Muscle of back (tissue), 13 donors: ENCODE measurements around the gene THTPA. TPM values are rescaled to one million over a fixed set of nuclear protein-coding genes. Genes with fewer than 3 reads are reported as not detected.
A peak's percentile ranks its signal among the peaks of the same experiment; 100 is the strongest.

ENCODE experiments used
- DNase-seq, 3 donors: peaks; one replicate each; pipeline versions ENCODE4 v3.0.0 to v3.0.0-alpha.2; 2013
- long read RNA-seq, 9 donors: transcript quantifications; one replicate each; lab custom pipeline, GENCODE V29; 2026
- polyA plus RNA-seq, 10 donors: library from polyadenylated mRNA; unstranded; fragments of 120-200 nt; gene quantifications; one replicate each; pipeline ENCODE4 v1.2.1, GENCODE V29; 2013; ENCODE audit not compliant: insufficient read length in 10 of 10

THTPA gene
- polyA plus RNA-seq: 10 to 100 TPM in 9 of 10 donors, 1 to 10 TPM in 1; 9.9 to 15.6 (median 12.0) TPM
- long read RNA-seq, donor 1, partial matches to known transcripts: 0 of 5 reads
- long read RNA-seq, donor 1, other reads (novel, unspliced or antisense): 0 of 5 reads
- long read RNA-seq, donor 2, partial matches to known transcripts: 0 of 4 reads
- long read RNA-seq, donor 2, other reads (novel, unspliced or antisense): 0 of 4 reads
- long read RNA-seq, donor 3: 0 reads
- long read RNA-seq, donor 4, partial matches to known transcripts: 0 of 3 reads
- long read RNA-seq, donor 4, other reads (novel, unspliced or antisense): 0 of 3 reads
- long read RNA-seq, donor 5, transcript THTPA-205 (2 exons, 571 nt): major isoform, 5 of 8 reads
- long read RNA-seq, donor 5, partial matches to known transcripts: 0 of 8 reads
- long read RNA-seq, donor 5, other reads (novel, unspliced or antisense): 0 of 8 reads
- long read RNA-seq, donor 6, transcript THTPA-205 (2 exons, 571 nt): major isoform, 6 of 8 reads
- long read RNA-seq, donor 6, partial matches to known transcripts: 0 of 8 reads
- long read RNA-seq, donor 6, other reads (novel, unspliced or antisense): 0 of 8 reads
- long read RNA-seq, donor 7, partial matches to known transcripts: 0 of 5 reads
- long read RNA-seq, donor 7, other reads (novel, unspliced or antisense): 0 of 5 reads
- long read RNA-seq, donor 8, transcript THTPA-205 (2 exons, 571 nt): major isoform, 5 of 7 reads
- long read RNA-seq, donor 8, partial matches to known transcripts: 0 of 7 reads
- long read RNA-seq, donor 8, other reads (novel, unspliced or antisense): 0 of 7 reads
- long read RNA-seq, donor 9, partial matches to known transcripts: 0 of 2 reads
- long read RNA-seq, donor 9, other reads (novel, unspliced or antisense): 0 of 2 reads

DNA sequence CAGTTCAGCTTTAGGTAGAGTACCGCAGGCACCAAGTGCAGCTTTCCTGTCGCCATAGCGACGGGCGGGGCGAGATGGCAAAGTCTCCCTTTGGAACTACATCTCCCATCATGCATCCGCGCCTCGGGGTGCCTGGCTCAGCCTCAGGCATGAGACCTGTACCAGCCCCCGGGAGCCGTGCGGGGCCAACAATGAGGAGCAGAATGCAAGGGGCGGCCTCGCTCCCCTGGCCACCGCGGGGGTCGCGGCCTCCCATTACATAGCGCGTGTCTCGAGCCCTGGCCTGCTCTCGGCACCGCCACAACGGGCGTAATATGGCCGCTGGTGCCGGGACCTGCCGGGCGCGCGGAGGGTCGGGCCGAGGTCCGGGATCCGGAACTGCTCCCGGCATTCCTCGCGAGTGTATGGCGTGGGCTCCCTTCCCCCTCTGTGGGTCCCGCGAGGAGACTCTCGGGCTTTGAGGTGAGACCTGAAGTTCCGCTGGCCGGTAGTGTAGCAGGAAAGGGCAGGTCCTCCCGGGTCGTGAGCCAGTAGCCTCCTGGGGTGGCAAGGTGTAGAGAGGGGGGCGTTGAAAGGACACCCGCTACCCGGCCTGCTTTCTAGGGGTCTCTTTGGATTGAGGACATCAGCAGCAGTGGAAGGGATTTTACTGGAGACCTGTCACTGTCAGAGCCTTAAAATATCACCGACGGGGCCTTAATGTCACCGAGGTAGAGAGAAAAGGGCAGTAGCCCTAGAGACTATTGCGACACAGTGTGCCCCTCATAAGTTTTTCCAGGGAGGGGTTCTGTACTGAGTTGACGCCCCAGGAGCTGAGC is at the start of gene THTPA:
TSS of gene THTPA (plus strand) at position 390 of the 818 bp plus-strand sequence. CDS start 487 bp downstream, outside the sequence.
- DNase-seq: peak; percentile 88 to 98 (median 93)

DNA sequence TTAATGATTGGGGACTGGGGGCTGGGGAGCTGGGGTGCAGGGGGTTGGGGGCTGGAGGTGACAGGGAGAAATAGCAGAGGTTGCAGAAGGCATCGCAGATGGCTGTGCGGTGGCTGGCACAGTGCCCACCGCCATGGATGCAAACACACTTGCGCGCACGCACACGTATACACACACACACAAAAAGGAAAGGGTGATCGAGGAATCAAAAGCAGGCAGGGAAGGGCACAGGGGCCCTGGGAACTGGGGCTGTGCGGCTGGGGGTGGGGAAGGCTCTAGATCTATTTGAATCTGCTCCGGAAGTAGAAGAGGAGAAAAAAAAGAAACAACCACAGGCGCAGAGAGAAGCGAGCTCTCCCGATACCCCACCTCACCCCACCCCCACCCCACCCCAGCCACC is 43.9 kb upstream of the THTPA start:
- DNase-seq: no peak

DNA sequence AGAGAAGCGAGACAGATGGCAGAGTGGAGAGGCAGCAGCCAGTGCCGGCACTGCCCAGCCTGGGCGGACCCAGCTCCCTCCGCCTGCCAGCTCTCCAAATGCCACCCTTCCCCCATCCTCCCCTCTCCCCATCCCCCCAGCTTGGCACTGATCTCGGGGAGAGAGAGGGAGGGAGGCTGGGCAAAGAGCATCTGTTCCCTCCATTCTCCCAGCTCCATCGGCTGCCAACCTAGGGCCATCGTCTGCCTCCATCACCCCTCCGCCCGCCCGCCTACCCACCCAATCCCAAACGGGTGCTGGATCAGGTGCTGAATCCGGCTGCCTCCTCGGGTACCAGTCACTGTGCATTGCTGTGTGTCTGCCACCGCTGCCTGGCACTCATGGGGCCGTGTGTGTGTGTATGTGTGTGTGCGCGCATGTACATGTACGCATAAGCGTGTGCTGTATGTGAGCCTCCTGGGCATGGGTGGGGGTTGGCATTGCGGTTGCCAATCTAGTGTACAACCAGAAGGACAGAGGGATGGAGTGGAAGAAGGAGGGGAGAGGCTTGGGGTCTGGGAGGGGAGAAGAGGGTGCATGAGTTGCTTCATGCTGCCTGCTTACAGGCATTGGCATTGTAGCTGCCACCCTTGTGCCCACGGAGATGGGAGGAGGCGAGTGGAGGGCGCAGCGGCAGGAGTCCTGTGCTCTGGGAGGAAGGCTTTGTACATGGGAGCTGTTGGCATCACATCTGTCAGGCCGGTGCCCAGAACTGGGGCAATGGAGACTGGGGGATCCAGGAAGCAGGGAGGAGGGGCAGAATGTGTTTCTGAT is 42.9 kb upstream of the THTPA start:
- DNase-seq: peak; percentile 26 to 30 (median 27)

GRCh38 chr14:23513818-23514643 is 42.0 kb upstream of the THTPA start:
- DNase-seq: no peak

DNA sequence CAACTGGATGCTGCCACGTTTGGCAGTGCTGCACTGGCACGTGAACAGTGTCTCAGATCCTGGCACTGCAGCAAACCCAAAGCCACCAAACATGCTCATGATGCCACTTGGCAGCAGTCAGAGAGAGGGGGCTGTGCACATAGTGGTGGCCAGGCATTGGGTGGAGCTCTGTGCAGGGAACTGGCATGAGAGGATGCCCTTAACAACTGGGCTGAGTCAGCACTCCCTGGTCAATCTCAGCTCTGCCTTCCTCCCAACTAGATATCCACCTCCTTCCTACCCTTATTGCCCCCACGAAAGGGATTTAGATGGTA is 41.5 kb upstream of the THTPA start:
- no peak for DNase-seq

DNA sequence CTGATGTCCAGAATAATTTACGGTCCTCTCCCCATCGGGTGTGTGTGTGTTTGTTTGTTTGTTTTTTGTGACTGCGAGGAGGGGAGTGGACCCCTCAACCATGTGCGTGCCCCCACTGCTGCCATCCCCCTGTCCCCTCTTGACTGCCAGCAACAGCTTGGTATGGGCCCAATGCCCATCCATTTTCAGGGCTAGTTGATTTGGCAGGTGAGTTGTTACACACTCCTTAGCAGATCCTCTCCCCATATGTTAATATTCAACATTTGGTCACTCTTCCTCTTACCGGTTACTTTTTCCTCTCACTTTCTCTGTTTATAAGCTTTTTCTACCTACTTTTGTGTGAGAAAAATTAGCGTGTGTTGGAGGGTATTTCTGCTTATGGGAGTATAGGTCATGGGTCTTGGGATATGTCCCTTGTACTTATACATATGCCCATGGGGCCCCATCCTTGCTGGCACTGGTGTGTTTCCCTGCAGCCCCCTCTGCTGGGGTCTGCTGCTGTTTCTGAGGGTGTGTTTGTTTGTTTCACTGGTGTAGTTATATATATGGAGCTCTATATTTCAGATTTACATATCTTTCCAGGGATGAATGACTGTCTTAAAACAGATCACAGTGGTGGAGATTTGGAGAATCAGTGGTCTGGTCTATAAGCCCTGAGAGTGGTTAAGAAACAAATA is 38.3 kb upstream of the THTPA start:
- DNase-seq: no peak

GRCh38 chr14:23518709-23519108 is 37.4 kb upstream of the THTPA start:
- DNase-seq: no peak

- no peak for DNase-seq
Measured at GRCh38 chr14:23520899-23521533, 35.1 kb upstream of the THTPA start.

- no peak for DNase-seq
Measured at GRCh38 chr14:23521785-23522640, 34.1 kb upstream of the THTPA start.

DNA sequence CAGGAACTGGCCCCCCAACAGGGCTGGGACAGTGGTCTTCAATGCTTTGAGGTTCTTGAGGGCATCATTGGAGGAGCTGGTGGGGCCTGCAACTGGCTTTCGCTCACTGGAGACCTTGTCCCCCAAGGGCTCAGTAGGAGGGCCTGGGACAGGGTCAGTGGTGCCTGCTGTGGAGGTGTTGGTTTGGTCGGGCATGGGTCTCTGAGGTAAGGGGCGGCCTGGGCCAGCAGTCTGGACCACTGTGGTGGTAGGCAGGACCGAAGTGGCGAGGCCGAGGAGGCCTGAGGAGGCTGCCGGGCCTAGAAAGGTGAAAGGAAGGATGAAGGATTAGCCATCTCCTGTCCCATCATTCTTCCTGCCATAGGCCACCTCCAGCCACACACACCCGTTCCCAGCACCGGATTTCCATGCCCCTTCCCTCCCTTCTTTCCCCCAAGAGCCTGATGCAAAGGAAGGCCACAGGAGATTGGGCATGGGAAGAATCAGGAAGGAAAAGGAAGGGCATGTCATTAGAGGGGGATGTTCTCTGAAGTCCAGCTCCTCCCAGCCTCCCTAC is 33.4 kb upstream of the THTPA start:
- no peak for DNase-seq

DNA sequence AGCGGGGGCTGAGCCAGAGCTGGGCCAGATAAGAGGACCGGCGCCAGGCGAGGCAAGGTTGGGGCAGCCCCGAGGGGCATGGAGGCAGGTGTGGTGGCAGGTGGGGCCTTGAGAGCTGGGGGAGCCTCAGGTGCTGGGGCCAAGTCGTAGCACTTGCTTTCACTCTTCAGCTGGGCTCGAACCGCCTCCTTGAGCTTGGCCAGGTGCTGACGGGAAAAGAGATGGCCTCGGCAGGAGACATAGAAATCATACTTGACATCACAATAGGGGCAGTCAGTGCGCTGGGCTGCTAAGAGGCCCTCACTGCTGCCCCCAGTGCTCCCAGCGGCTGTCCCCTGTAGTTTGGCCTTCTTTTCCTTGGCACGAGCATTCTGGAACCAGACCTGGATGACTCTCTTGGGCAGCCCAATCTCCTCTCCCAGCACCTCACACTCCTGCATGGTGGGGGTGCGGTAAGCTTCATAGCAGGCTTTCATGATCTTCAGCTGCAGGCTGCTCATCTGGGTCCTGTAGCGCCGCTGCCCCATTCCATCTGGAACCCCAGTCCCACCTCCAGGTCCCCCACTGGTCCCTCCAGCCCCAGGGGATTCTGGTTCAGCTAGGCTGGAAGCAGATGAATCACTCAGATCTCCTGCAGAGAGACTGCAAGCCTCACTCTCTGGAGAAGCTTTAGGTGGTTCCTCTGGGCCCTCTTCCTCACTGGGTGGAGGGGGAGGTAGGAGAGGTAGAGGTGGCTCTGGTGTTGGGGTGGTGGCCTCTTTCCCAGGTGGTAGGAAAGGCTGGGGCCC is 32.6 kb upstream of the THTPA start:
- DNase-seq: no peak

- DNase-seq: no peak
Measured at GRCh38 chr14:23524954-23525353, 31.1 kb upstream of the THTPA start.

GRCh38 chr14:23525611-23526010 is 30.5 kb upstream of the THTPA start:
- no peak for DNase-seq

- no peak for DNase-seq
Measured at GRCh38 chr14:23528555-23528954, 27.5 kb upstream of the THTPA start.

DNA sequence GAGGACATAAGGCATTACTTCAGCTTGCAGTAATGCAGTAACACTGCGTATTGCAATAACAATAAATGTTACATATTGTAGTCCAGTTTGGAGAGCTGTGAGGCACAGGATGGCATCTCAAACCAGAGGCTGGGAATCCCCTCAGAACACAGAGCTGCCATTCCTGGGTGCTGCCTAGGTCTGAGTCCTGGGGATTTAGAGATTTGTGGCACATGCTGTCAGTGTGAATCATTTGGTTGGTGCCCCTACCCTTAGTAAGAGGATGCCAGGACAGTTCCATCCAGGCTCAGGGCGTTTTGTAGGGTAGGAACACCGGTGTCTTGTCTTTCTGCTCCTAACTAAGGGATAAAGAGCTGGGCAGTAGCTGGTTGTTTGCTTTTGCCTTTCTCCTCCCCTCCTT is 27.1 kb upstream of the THTPA start:
- DNase-seq: no peak

GRCh38 chr14:23530375-23531055 is 25.6 kb upstream of the THTPA start:
- DNase-seq: no peak
